Activated CD8-positive, alpha-beta T cell treated with anti-CD3 and anti-CD28 coated beads for 36 hours (primary cell): Measurements from ENCODE around the gene CRYBA4. TPM values are rescaled to one million over a fixed set of nuclear protein-coding genes. Genes with fewer than 3 reads are reported as not detected.

Source experiments
- ATAC-seq: fragments of 200-7000 bp; cut with Tn5 transposase; one replicate; pipeline ENCODE4 v1.10.0; 2021; ENCODE audit warnings: mild to moderate bottlenecking, moderate library complexity
- CTCF ChIA-PET: fragments of 350-600 bp; sonication (Branson Sonifier 250); formaldehyde crosslinking; loops from one replicate; lab custom pipeline; 2021; ENCODE audit warnings: antibody characterized with exemption; lab: Charles Lee
- POLR2A ChIA-PET: fragments of 350-600 bp; sonication (Branson Sonifier 250); formaldehyde crosslinking; loops from one replicate; lab custom pipeline; 2021; ENCODE audit warnings: antibody characterized with exemption; lab: Charles Lee
- DNase-seq: peaks from one replicate; pipeline ENCODE4 v3.0.0-alpha.2; 2020
- H3K27ac Mint-ChIP-seq: one replicate; pipeline ENCODE4 v1.8.0; 2021; ENCODE audit warnings: mild to moderate bottlenecking, mixed read lengths
- H3K27me3 Mint-ChIP-seq: one replicate; pipeline ENCODE4 v1.8.0; 2021; ENCODE audit warnings: mixed read lengths
- H3K36me3 Mint-ChIP-seq: one replicate; pipeline ENCODE4 v1.8.0; 2021; ENCODE audit warnings: low read depth, mixed read lengths
- H3K4me1 Mint-ChIP-seq: one replicate; pipeline ENCODE4 v1.8.0; 2021; ENCODE audit warnings: low read depth, mixed read lengths
- H3K4me3 Mint-ChIP-seq: one replicate; pipeline ENCODE4 v1.8.0; 2021; ENCODE audit warnings: mild to moderate bottlenecking, moderate library complexity, mixed read lengths
- H3K9me3 Mint-ChIP-seq: one replicate; pipeline ENCODE4 v1.8.0; 2021; ENCODE audit warnings: mixed read lengths
- CTCF ChIP-seq: fragments of 200-600 bp; IDR thresholded peaks from one replicate; pipeline ENCODE4 v1.8.0; 2022; ENCODE audit warnings: antibody characterized with exemption, mild to moderate bottlenecking
- intact Hi-C: fragments of 100-400 bp; cut with micrococcal nuclease; formaldehyde crosslinking; loops from one replicate; pipeline ENCODE4 v1.10.0; 2022
- total RNA-seq, 2 experiments: library from RNA; stranded (reverse); gene quantifications; one replicate each; pipeline ENCODE4 v1.2.3, GENCODE V29; 2021

CRYBA4 gene
- total RNA-seq, 2 experiments from 2014 or later: not detected

GRCh38 chr22:26577081-26577480, 44.7 kb upstream of the CRYBA4 start:
- H3K27me3 Mint-ChIP-seq: no peaks in the 10 kb centered on the region
- ATAC-seq: no peak
- CTCF ChIA-PET: interaction anchor here (1.9 kb wide), 1 partner anchor 88 kb away, joined by 5 read pairs; no protein-coding TSS in a partner anchor
- no peak overlapping the region for H3K4me3 Mint-ChIP-seq
- H3K4me1 Mint-ChIP-seq: peaks cover 75% of the 10 kb centered on the region
- H3K27ac Mint-ChIP-seq: no peak overlapping the region
- intact Hi-C loops: no loop called here
- no peak for TF ChIP-seq CTCF
- no peaks in the 10 kb centered on the region for H3K9me3 Mint-ChIP-seq
- H3K36me3 Mint-ChIP-seq: peaks cover 32% of the 10 kb centered on the region
- no peak for DNase-seq
- POLR2A ChIA-PET: interaction anchor here (0.6 to 1.2 kb wide), 3 partner anchors 11 to 74 kb away, joined by 3 to 6 read pairs (median 3); no protein-coding TSS in a partner anchor

GRCh38 chr22:26579331-26579886, 42.4 kb upstream of the CRYBA4 start:
- Mint-ChIP-seq H3K27ac (peak overlapping the region; percentile 96), H3K4me3 (peak overlapping the region; percentile 63), H3K36me3 (peaks cover 31% of the 10 kb centered on the region), H3K4me1 (peaks cover 67% of the 10 kb centered on the region), H3K9me3 (no peaks in the 10 kb centered on the region), H3K27me3 (no peaks in the 10 kb centered on the region)
- intact Hi-C loops: no loop called here
- ChIA-PET CTCF (interaction anchor here (1.5 kb wide), 1 partner anchor 9 kb away, joined by 4 read pairs; no protein-coding TSS in a partner anchor), POLR2A (interaction anchor here (0.6 to 2.1 kb wide), 12 partner anchors 10 to 94 kb away, joined by 3 to 9 read pairs (median 4); partner anchors contain the start of gene MIAT)
- ATAC-seq: peak; percentile 95
- no peak for TF ChIP-seq CTCF
- DNase-seq: peak; percentile 79

GRCh38 chr22:26580240-26580962, 41.4 kb upstream of the CRYBA4 start:
- Mint-ChIP-seq H3K27me3 (no peaks in the 10 kb centered on the region), H3K27ac (peak overlapping the region; percentile 96), H3K36me3 (peaks cover 28% of the 10 kb centered on the region), H3K9me3 (no peaks in the 10 kb centered on the region), H3K4me1 (peaks cover 67% of the 10 kb centered on the region), H3K4me3 (peak overlapping the region; percentile 63)
- CTCF ChIA-PET: interaction anchor here (1.5 kb wide), 1 partner anchor 8 kb away, joined by 4 read pairs; no protein-coding TSS in a partner anchor
- POLR2A ChIA-PET: interaction anchor here (0.8 to 2.1 kb wide), 4 partner anchors 17 to 93 kb away, joined by 3 to 9 read pairs (median 6); no protein-coding TSS in a partner anchor
- ATAC-seq: no peak
- intact Hi-C loops: no loop called here
- DNase-seq: no peak
- TF ChIP-seq CTCF: no peak

- no peaks in the 10 kb centered on the region for H3K9me3 Mint-ChIP-seq
- peaks cover 30% of the 10 kb centered on the region for H3K36me3 Mint-ChIP-seq
- peaks cover 72% of the 10 kb centered on the region for H3K4me1 Mint-ChIP-seq
- peak overlapping the region; percentile 96 for H3K27ac Mint-ChIP-seq
- no peaks in the 10 kb centered on the region for H3K27me3 Mint-ChIP-seq
- DNase-seq (no peak), ATAC-seq (no peak)
- POLR2A ChIA-PET: interaction anchor here (1.0 to 1.8 kb wide), 2 partner anchors 8 to 62 kb away, joined by 5 to 8 read pairs; no protein-coding TSS in a partner anchor
- intact Hi-C loops: no loop called here
- no peak overlapping the region for H3K4me3 Mint-ChIP-seq
- TF ChIP-seq CTCF: no peak
- CTCF ChIA-PET: interaction anchor here (1.1 kb wide), 1 partner anchor 80 kb away, joined by 4 read pairs; no protein-coding TSS in a partner anchor
These were observed 40.7 kb upstream of the CRYBA4 start for GRCh38 chr22:26581026-26581425.
